Thoracic aorta (tissue), 2 donors: Measurements from ENCODE around the gene EFL1. TPM values are rescaled to one million over a fixed set of nuclear protein-coding genes. Genes with fewer than 3 reads are reported as not detected.

ENCODE experiments used
- ATAC-seq: fragments of 150-250 bp; one replicate; pipeline ENCODE4 v1.8.0; 2017; ENCODE audit warnings: low read depth; ENCODE audit not compliant: insufficient number of reproducible peaks, low FRiP score
- DNase-seq: peaks from one replicate; pipeline ENCODE4 v3.0.0-alpha.2; 2020; ENCODE audit warnings: low spot score
- H3K27ac ChIP-seq, 2 donors: fragments of 200-600 bp; sonication (generic); 1 replicate in 1 of 2; 2 replicates in 1 of 2; pipeline ENCODE4 v1.5.1; 2016; ENCODE audit warnings: mild to moderate bottlenecking in 2 of 2, moderate library complexity in 2 of 2
- H3K27me3 ChIP-seq: fragments of 200-600 bp; sonication (generic); replicated peaks from 2 replicates; pipeline ENCODE4 v1.6.0; 2016; ENCODE audit warnings: mild to moderate bottlenecking; ENCODE audit not compliant: insufficient read depth
- H3K36me3 ChIP-seq: fragments of 200-600 bp; sonication (generic); one replicate; pipeline ENCODE4 v1.5.1; 2016
- H3K4me1 ChIP-seq, 2 donors: fragments of 200-600 bp; sonication (generic); 1 replicate in 1 of 2; 2 replicates in 1 of 2; pipeline versions ENCODE4 v1.5.1 to v1.6.0; 2016; ENCODE audit warnings: low read depth in 2 of 2, mild to moderate bottlenecking in 1 of 2; ENCODE audit not compliant: control insufficient read depth in 1 of 2
- H3K4me3 ChIP-seq: fragments of 200-600 bp; sonication (generic); 2 replicates; pipeline ENCODE4 v1.5.1; 2016; ENCODE audit warnings: mild to moderate bottlenecking
- H3K9me3 ChIP-seq: fragments of 200-600 bp; sonication (generic); 2 replicates; pipeline ENCODE4 v1.5.1; 2016
- CTCF ChIP-seq: fragments of 200-600 bp; sonication (generic); IDR thresholded peaks from one replicate; pipeline ENCODE4 v1.5.1; 2019; ENCODE audit warnings: antibody characterized with exemption
- total RNA-seq, 2 donors: library from RNA; depleted of rRNA; stranded (reverse); fragments of >200 nt; gene quantifications; one replicate each; pipeline versions ENCODE4 v1.1.0 to v1.2.3, GENCODE V29; 2016

EFL1 gene
- total RNA-seq, 2 donors from 2014 or later, result 9.2 to 20.2 TPM

GRCh38 chr15:82168757-82169156 is 93.8 kb downstream of the EFL1 start:
- H3K27me3 ChIP-seq, result no peaks in the 10 kb centered on the region
- no peak for ATAC-seq
- no peak overlapping the region for H3K4me3 ChIP-seq
- H3K27ac ChIP-seq, result no peak overlapping the region
- no peak for TF ChIP-seq CTCF
- no peaks in the 10 kb centered on the region for H3K4me1 ChIP-seq
- no peaks in the 10 kb centered on the region for H3K9me3 ChIP-seq
- no peak for DNase-seq
- H3K36me3 ChIP-seq, result no peaks in the 10 kb centered on the region

- no peak for DNase-seq
- Histone ChIP-seq H3K27ac (no peak overlapping the region), H3K27me3 (no peaks in the 10 kb centered on the region), H3K36me3 (no peaks in the 10 kb centered on the region), H3K9me3 (no peaks in the 10 kb centered on the region), H3K4me1 (no peaks in the 10 kb centered on the region), H3K4me3 (no peak overlapping the region)
- ATAC-seq, result no peak
- no peak for TF ChIP-seq CTCF
Observed at GRCh38 chr15:82168296-82168695, 94.2 kb downstream of the EFL1 start.

- H3K36me3 ChIP-seq, result no peaks in the 10 kb centered on the region
- no peak overlapping the region for H3K27ac ChIP-seq
- H3K4me3 ChIP-seq, result no peak overlapping the region
- H3K9me3 ChIP-seq, result no peaks in the 10 kb centered on the region
- H3K27me3 ChIP-seq, result no peaks in the 10 kb centered on the region
- H3K4me1 ChIP-seq, result no peaks in the 10 kb centered on the region
- ATAC-seq (no peak), DNase-seq (no peak)
- no peak for TF ChIP-seq CTCF
Observed at GRCh38 chr15:82165948-82166376, 96.6 kb downstream of the EFL1 start.

GRCh38 chr15:82159922-82160321 is 102.6 kb downstream of the EFL1 start:
- no peak for TF ChIP-seq CTCF
- ATAC-seq (no peak), DNase-seq (no peak)
- Histone ChIP-seq H3K4me1 (no peaks in the 10 kb centered on the region), H3K27me3 (no peaks in the 10 kb centered on the region), H3K4me3 (no peak overlapping the region), H3K27ac (no peak overlapping the region), H3K36me3 (peaks cover 3% of the 10 kb centered on the region), H3K9me3 (no peaks in the 10 kb centered on the region)

GRCh38 chr15:82158811-82159210 is 103.7 kb downstream of the EFL1 start:
- ATAC-seq (no peak), DNase-seq (no peak)
- no peak for TF ChIP-seq CTCF
- Histone ChIP-seq H3K36me3 (peaks cover 3% of the 10 kb centered on the region), H3K27me3 (no peaks in the 10 kb centered on the region), H3K4me3 (no peak overlapping the region), H3K27ac (no peak overlapping the region), H3K4me1 (no peaks in the 10 kb centered on the region), H3K9me3 (no peaks in the 10 kb centered on the region)
